Stimulated activated CD8-positive, alpha-beta memory T cell treated with anti-CD3 and anti-CD28 coated beads, Interleukin-15, amount 100 ng/mL, for 1 hour (primary cell): ENCODE data around the gene AGER.

ENCODE experiments used
- DNase-seq: peaks from one replicate; pipeline ENCODE4 v3.0.0-alpha.2; 2020; ENCODE audit warnings: low read depth

The AGER gene

GRCh38 chr6:32168807-32169591, 15.1 kb downstream of the AGER start:
- DNase-seq = no peak

DNA sequence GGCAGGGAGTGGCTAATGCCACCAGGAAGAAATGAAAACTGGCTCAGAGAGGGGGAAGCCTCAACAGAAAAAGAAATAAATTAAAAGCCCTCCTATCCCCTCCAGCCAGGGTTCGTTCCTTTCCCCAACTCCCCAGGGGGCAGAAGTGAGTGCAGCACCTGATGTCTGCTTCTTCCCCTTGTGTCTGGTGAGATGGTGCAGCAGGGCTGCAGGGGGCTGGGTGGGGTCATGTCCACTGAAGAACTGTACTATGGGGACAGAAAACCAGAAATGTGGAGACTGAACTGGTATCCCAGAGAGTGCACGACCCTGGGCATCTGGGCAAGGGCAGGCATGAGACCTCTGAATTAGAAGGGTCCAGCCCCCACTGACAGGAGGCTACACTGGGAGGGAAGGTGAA, 15.7 kb downstream of the AGER start:
- no peak for DNase-seq

GRCh38 chr6:32167761-32168262, 16.2 kb downstream of the AGER start:
- DNase-seq = no peak

DNA sequence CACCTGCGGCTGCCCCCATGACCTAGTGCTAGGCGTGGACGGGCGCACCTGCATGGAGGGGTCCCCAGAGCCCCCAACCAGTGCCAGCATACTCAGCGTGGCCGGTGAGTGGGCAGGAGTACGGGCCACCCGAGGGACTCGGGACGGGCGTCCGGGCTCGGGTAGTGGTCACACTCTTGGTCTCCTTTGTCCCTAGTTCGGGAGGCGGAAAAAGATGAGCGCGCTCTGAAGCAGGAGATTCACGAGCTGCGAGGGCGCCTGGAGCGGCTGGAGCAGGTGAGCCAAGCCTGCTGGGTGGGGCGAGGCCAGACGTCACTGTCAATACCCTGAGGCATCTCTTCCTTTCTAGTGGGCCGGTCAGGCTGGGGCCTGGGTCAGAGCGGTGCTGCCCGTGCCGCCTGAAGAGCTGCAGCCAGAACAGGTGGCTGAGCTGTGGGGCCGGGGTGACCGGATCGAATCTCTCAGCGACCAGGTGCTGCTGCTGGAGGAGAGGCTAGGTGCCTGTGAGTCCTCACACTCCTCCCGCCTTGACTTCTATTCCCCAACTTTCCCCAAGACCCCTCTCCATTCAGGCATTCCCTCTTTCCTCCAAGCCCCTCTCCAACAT, 16.8 kb downstream of the AGER start:
- no peak for DNase-seq

- DNase-seq = no peak
Measured at GRCh38 chr6:32166411-32167061, 17.5 kb downstream of the AGER start.

- DNase-seq = no peak
Measured at GRCh38 chr6:32164295-32164694, 19.8 kb downstream of the AGER start, which contains the start of gene EGFL8. Gene EGFL8 (plus strand): TSS chr6:32164595. CDS start chr6:32166166, 1,571 bp downstream.

GRCh38 chr6:32163559-32164258, 20.3 kb downstream of the AGER start:
- DNase-seq = no peak

DNA sequence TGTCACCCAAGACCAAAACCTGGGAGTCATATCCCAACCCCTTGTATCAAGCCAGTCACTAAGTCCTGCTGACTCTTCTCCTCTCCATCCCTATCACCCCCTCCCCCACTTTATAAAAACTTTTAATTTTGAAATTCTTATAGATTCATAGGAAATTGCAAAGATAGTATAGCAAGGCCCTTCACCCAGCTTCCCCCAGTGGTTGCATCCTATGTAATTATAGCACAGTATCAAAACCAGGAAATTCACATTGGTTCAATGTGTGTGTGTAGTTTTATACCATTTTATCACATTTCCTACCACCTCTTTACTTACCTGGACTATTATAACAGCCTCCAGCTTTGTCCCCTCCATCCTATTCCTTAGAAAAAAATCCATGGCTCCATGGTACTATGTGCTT, 26.0 kb downstream of the AGER start:
- no peak for DNase-seq

GRCh38 chr6:32156891-32157290, 27.2 kb downstream of the AGER start:
- DNase-seq = no peak

GRCh38 chr6:32154514-32155161, 29.4 kb downstream of the AGER start:
- peak; percentile 37 for DNase-seq

DNA sequence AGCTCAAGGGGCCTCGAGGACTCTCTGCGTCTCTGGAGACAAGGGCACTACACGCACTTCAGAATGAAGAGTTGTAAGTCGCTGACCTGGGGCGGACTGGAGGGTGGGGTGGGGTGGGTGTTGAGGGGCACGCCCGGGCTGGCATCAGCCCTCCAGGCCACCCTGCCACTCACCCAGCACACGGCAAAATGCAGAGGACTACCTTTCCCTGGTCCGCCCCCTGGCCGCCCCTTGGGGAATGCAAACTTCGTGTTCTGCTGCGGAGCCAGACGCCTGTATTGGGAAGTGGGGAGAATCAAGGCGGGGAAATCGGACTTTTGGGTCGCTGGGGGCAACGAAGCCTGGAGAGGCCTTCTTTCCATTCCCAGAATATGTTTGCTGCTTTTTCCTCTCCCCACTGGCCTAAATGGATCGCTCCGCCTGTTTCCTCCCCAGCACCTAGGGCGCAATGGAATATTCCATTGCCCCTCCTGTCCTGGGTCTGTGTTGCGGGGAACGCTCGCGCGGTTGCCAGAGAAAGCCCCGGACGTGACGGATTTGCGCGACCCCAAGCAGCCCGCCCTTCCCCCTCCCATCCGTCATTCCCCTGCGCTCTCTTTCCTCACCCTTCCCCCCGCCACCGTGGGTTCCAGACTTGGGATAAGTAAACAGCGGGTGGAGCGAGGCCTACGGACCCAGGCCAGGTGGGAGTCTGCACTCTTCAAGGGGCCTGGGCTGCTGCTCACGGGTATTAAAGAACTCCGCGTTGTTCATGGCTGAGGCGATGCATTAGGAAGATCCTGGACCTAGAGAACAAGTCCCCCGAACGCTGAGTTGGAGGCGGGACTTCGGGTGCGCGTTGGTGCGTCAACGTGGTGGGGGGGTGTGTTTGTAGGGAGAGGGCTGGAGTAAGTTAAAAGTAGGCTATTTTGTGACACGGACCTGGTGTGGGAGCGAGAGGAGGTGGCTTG, 30.2 kb downstream of the AGER start, which contains the start of gene PPT2:
TSS of gene PPT2 (plus strand) at position 578 of the 950 bp plus-strand sequence. CDS start 454 bp downstream, outside the sequence.
- peak; percentile 58 for DNase-seq

GRCh38 chr6:32152769-32153563, 31.1 kb downstream of the AGER start:
- DNase-seq = no peak

DNA sequence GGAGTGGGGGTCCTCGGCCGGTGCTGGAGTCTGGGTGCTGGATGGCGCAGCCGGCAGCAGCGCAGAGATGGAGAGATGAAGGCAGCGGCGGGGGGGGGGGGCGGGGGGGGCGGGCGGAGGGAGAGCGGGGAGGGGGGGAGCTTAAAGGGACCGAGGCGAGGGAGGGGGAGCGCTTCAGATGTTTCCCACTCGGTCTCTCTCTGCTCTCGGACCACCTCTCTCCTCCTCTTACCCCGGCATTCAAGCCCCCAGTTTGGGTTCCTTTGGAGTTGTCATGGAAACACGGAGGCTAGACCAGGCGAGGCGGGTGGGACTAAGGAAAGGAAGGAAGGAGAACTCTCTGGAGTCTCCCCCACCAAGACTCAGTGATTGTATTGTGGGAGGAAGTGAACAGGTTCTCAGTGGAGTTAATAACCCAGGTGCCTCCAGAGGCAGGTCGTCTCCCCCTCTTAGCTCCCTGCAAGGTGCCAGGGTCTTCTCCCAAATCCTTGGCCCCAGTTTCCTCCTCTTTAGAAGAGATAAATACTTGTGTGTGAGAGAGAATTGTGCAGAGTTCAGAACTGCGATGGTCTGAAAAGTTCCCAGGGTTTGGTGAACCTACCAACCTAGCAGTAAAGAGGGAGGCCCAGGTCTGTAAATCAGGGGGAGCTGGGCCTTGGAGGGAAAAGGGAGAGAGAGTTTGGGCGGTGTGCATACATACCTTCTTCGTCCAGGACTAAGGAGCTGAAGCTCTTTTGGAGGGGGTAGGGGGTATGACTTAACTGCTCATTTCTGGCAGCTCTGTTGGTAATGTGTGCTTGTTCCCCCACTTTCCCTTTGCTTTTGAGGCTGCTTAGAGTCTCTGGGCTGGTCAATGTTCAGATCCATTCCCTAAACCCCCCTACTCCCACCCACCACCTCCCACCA, 31.9 kb downstream of the AGER start, which contains the start of gene PRRT1:
TSS of gene PRRT1 (minus strand) at position 77 of the 906 bp plus-strand sequence. CDS start 112 bp downstream, outside the sequence.
- DNase-seq = no peak

GRCh38 chr6:32151181-32151862, 32.7 kb downstream of the AGER start:
- no peak for DNase-seq

DNA sequence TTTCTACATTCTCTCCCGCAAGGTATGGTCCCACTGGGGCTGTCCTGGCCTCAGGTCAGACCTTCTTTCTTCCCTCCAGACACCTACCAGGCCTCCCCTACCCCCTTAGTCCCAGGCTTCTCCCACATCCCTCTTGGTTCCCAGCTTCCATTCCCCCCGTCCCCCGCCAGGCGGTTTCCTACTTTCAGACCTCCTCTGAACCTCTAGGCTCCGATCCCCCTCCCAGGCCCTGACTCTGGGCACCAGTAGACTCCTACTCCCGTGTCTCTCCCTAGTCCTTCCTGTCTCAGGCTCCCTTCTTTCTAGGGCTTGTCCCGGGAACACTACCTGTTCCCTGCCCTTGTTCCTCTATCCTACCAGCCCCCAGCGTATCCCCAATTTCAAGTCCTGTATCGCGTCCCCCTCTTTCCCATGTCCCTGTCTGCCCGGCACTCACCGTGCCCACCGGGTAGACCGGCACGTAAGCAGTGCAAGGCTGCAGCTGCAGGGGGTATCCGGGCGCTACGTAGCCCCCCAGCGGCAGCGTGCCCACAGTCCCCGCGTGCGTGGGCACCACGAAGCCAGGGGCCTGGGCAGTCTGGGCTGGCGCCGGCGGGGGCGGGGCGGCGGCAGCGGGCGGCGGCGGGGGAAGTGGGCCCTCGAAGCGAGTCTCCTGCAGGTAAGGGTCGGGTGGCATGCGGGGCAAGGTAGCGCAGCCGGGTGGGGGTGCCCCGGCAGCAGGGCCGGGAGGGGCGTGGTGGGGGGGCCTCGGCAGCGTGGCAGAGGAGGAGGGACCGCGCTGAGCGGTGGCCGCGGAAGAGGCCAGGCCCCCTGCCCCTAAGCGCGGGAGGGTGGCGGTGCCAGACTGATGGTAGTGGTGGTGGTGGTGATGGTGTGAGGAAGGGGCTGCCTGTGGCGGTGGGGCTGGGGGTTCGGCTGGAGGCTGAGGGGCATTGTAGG, 33.9 kb downstream of the AGER start:
- DNase-seq = no peak

- no peak for DNase-seq
Measured at GRCh38 chr6:32149092-32149755, 34.8 kb downstream of the AGER start.
